ENCODE results near the gene TAS2R46.

DNA sequence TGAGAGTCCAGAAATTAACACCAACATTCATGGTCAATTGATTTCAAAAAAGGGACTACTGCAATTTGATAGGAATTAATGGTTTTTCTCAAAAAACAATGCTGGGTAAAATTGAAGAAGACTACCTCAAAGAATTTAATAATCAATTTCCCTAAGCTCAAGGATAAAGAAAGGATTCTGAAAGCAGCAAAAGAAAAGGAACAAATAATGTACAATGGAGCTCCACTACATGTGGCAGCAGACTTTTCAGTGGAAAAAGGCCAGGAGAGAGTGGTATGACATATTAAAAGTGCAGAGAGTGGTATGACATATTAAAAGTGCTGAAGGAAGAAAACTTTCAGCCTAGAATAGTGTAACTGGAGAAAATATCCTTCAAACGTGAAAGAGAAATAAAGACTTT is 45.6 kb upstream of the TAS2R46 start:
- no peak for TF ChIP-seq POLR2A (IDR thresholded peaks at IDR 0.05; ENCODE audit: low read depth, low read length)
- TF ChIP-seq, protein P1, sequence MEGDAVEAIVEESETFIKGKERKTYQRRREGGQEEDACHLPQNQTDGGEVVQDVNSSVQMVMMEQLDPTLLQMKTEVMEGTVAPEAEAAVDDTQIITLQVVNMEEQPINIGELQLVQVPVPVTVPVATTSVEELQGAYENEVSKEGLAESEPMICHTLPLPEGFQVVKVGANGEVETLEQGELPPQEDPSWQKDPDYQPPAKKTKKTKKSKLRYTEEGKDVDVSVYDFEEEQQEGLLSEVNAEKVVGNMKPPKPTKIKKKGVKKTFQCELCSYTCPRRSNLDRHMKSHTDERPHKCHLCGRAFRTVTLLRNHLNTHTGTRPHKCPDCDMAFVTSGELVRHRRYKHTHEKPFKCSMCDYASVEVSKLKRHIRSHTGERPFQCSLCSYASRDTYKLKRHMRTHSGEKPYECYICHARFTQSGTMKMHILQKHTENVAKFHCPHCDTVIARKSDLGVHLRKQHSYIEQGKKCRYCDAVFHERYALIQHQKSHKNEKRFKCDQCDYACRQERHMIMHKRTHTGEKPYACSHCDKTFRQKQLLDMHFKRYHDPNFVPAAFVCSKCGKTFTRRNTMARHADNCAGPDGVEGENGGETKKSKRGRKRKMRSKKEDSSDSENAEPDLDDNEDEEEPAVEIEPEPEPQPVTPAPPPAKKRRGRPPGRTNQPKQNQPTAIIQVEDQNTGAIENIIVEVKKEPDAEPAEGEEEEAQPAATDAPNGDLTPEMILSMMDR (IDR thresholded peaks at IDR 0.05; ENCODE audit: extremely low read depth in 1 of 2, insufficient read depth in 1 of 2, low read depth in 1 of 2, low read length in 2 of 2): no peak
